EH (cell line): ENCODE results near the gene POLR2H.

Experiments
- DNase-seq: peaks from one replicate; pipeline ENCODE4 v3.0.0-alpha.2; 2015; ENCODE audit warnings: low read depth

POLR2H gene

GRCh38 chr3:184361532-184361931, at the start of gene POLR2H, which contains the start of gene CLCN2:
POLR2H (plus strand) TSS chr3:184361710; CDS start chr3:184363493, 1,783 bp downstream.
CLCN2 (minus strand) TSS chr3:184361605; CDS start chr3:184361479, 126 bp downstream.
- peak; percentile 62 for DNase-seq

GRCh38 chr3:184314363-184314699, 47.2 kb upstream of the POLR2H start, which contains the start of gene EIF4G1:
EIF4G1 (plus strand) TSS chr3:184314606; CDS start chr3:184315797, 1,191 bp downstream.
- peak; percentile 95 for DNase-seq

DNA sequence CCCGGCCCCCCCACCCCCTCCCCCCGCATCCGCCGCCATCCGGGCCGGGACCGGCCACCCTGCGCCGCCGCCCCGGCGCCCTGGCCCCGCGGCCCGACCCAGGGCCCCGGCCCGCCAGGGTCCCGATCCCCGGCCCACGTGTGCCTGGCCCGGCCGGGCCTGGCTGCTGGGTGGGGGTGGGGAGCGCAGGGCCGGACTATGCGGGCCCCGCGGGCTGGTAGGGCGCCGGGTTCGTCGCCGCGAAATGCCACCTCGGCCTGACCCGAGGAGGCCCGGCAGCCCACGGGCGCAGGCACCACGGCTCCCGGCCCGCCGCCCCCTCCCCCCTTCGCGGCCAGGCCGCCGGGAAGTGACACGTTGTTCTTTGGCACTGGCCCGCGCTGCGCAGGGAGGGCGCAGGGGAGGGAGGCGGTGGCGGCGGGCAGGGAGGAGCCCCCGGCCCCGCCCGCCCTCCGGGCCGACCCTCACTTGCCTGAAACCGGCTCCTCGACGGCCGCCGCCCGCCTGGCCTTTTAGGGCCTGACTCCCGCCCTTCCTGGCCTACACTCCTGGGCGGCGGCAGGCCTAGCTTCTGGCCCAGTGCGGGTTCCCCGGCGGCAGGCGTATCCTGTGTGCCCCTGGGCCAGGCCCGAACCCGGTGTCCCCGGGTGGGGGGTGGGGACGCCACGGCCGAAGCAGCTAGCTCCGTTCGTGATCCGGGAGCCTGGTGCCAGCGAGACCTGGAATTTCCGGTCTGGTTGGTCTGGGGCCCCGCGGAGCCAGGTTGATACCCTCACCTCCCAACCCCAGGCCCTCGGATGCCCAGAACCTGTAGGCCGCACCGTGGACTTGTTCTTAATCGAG, 46.6 kb upstream of the POLR2H start:
- DNase-seq = peak; percentile 86

DNA sequence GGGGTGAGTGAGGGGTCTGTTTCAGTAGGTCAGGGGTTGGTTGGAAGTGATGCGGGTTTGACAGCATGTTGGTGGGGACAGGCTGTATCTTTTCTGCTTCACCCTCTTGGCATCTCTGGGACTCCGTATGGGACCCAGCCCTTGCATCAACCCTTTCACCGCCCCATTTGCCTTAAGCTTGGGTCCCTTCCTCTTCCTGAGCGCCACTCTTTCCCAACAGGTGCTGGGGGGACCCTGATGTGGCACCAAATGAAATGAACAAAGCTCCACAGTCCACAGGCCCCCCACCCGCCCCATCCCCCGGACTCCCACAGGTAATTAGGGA, 46.0 kb upstream of the POLR2H start:
- DNase-seq = peak; percentile 33

DNA sequence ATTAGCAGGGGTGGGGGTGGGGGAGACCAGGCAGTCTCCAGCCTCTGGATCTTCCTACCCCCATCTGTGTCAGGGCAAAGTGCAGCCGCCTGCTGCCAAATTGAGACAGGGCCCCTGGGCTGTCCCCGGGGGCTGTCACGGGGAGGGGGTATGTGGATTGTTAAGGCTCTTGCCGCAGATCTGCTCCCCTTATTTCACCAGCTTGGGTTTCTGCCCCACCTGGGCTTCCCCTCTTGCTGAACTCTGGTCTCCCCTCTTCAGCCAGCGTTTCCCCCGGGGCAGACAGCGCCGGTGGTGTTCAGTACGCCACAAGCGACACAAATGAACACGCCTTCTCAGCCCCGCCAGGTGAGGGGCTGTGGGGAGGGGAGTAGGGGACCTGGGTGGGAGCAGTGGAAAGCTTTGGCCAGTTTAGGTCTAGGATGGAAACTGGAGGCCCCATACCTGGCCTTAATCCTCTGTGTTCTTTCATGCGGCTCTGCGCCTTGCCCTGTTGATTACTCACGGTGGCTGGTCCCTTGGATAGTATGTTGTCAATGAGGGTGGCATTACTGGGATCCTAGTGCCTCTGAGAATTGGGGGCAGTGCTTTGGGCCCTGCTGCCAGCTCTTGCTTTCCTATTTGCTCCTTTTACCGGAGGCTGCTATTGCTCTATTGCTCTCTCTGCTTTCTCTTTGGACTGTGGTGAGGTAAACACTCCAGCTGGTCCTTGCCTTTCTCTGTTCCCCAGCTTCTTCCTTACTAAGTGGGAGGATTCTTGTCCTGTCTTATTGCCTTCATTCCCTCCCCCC, 45.4 kb upstream of the POLR2H start:
- peak; percentile 37 for DNase-seq

- DNase-seq = no peak
These were observed 44.7 kb upstream of the POLR2H start for GRCh38 chr3:184316792-184317191.

- DNase-seq = no peak
These were observed 44.3 kb upstream of the POLR2H start for GRCh38 chr3:184317201-184317600.

DNA sequence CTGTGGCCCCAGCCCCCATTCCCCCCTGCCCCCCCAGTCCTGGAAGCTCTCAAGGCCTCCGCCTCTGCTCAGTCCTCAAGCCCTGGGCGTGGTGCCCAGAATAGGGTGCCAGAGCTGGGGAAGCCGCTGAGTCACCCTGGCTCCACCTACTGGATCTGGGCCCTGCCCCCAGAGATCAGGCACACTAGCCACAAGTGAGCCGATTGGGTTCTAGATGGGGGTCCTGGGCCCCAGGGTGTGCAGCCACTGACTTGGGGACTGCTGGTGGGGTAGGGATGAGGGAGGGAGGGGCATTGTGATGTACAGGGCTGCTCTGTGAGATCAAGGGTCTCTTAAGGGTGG, 41.4 kb upstream of the POLR2H start:
- peak; percentile 98 for DNase-seq

GRCh38 chr3:184321666-184322065, 39.8 kb upstream of the POLR2H start:
- DNase-seq = no peak

- no peak for DNase-seq
These were observed 38.6 kb upstream of the POLR2H start for GRCh38 chr3:184322731-184323487.

GRCh38 chr3:184323696-184324095, 37.8 kb upstream of the POLR2H start:
- DNase-seq = no peak

DNA sequence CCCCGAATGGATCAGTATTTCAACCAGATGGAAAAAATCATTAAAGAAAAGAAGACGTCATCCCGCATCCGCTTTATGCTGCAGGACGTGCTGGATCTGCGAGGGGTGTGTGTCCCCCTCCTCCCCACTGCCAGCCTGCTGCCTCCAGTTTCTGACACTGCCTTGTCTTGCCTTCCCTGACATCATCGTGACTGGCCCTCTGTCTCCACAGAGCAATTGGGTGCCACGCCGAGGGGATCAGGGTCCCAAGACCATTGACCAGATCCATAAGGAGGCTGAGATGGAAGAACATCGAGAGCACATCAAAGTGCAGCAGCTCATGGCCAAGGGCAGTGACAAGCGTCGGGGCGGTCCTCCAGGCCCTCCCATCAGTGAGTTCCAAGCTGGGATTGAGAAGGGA, 36.2 kb upstream of the POLR2H start:
- no peak for DNase-seq

GRCh38 chr3:184325715-184326369, 35.7 kb upstream of the POLR2H start:
- no peak for DNase-seq

- DNase-seq = no peak
These were observed 34.3 kb upstream of the POLR2H start for GRCh38 chr3:184327171-184327570.

DNA sequence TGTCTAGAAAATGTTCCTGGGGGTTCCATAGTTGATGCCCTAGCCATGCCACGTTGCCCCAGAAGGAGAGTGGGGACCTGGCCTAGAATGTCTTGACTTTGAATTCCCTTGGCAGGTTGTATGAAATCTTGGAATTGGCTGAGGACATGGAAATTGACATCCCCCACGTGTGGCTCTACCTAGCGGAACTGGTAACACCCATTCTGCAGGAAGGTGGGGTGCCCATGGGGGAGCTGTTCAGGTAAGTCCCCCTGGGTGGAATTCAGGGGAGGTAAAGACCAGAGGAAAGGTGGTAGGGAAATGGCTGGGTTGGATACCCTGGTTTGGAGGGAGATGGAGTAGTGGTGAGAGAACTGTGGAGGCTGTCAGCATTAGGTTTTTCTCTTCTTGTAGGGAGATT, 33.0 kb upstream of the POLR2H start:
- no peak for DNase-seq

DNA sequence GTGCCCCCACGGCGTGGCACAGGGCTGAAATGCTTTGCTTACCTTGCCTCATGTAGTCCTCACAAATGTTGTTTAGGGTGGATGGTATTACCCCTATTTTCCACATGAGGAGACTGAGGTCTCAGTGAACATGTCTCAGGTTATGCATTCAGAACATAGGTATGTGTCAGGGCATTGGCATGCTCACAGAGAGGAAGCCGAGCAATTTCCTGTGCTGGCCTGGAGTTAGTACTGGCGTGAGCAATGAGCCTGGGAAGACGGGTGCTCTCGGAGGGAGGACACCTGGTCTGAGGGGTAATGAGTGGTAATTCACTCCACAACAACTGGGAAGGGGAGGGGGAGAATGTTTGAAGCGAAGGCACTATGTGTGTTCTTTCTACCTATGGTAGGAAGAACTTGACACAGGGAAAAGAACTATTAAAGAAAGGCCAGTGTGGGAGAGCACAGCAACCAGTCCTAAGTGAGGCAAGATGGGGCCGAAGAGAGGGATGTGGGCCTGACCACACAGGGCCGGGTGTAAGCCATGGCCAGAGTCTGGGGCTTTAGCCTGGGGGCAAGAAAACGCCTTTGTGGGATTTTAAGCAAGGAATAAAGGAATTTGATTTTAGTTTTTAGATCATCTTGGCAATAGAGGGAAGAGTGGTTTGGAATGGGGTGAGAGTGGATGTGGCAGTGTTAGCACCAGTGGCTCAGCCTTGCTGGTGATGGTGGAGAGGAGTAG, 29.0 kb upstream of the POLR2H start:
- DNase-seq = peak; percentile 95

- DNase-seq = no peak
These were observed 28.3 kb upstream of the POLR2H start for GRCh38 chr3:184333190-184333589.

DNA sequence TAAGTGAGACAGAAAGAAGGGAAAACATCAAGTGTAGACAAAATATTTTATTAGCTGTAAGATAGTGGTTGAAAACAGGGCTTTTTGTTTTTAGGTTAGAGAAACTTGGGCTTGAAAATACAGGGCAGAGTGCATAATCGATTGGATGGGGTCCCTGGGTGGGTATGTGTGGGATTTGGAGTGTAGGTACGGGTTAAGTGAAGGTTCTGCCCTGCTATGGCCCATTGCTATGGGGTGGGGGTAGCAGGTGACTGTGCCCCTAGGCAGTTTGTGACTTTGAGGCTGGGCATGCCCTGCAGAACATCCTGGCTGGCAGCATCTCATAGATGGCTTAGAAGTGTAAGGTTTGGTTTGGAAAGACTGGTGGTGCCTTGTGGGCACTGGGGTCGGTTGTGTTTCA, 27.8 kb upstream of the POLR2H start:
- DNase-seq = no peak

- DNase-seq = peak; percentile 87
These were observed 26.9 kb upstream of the POLR2H start for GRCh38 chr3:184334470-184335158.

GRCh38 chr3:184335291-184335660, 26.2 kb upstream of the POLR2H start:
- DNase-seq = no peak
